Spleen (tissue), 11 donors: Measurements from ENCODE around the gene DHX38. TPM values are rescaled to one million over a fixed set of nuclear protein-coding genes. Genes with fewer than 3 reads are reported as not detected.

Experiments
- DNase-seq: peaks from one replicate; pipeline ENCODE4 v3.0.0-alpha.2; 2020
- H3K27ac ChIP-seq, 8 donors: fragments of 200-600 bp; sonication (generic) in 7 of 8; 1 replicate in 4 of 8; 2 replicates in 4 of 8; pipeline versions ENCODE4 v1.5.0 to v1.8.0; 2016 to 2021; ENCODE audit warnings: inconsistent platforms in 4 of 8, mild to moderate bottlenecking in 4 of 8, moderate library complexity in 1 of 8
- H3K27me3 ChIP-seq, 7 donors: fragments of 200-600 bp; sonication (generic) in 6 of 7; replicated peaks in 1 of 7; 1 replicate in 4 of 7; 2 replicates in 3 of 7; pipeline versions ENCODE4 v1.5.0 to v1.8.0; 2016 to 2021; ENCODE audit warnings: inconsistent platforms in 3 of 7, mild to moderate bottlenecking in 1 of 7
- H3K36me3 ChIP-seq, 6 donors: fragments of 200-600 bp; sonication (generic) in 5 of 6; 1 replicate in 4 of 6; 2 replicates in 2 of 6; pipeline versions ENCODE4 v1.5.0 to v1.8.0; 2016 to 2021; ENCODE audit warnings: inconsistent platforms in 2 of 6
- H3K4me1 ChIP-seq, 6 donors: fragments of 200-600 bp; sonication (generic) in 5 of 6; 1 replicate in 3 of 6; 2 replicates in 3 of 6; pipeline versions ENCODE4 v1.5.0 to v1.8.0; 2016 to 2021; ENCODE audit warnings: inconsistent platforms in 3 of 6
- H3K4me3 ChIP-seq, 8 donors: fragments of 200-600 bp; sonication (generic) in 7 of 8; 1 replicate in 4 of 8; 2 replicates in 4 of 8; pipeline versions ENCODE4 v1.5.0 to v1.8.0; 2016 to 2021; ENCODE audit warnings: inconsistent platforms in 4 of 8, mild to moderate bottlenecking in 4 of 8, moderate library complexity in 2 of 8
- H3K9me3 ChIP-seq, 8 donors: fragments of 200-600 bp; sonication (generic) in 7 of 8; 1 replicate in 4 of 8; 2 replicates in 4 of 8; pipeline versions ENCODE4 v1.5.0 to v1.8.0; 2016 to 2021; ENCODE audit warnings: inconsistent platforms in 4 of 8
- CTCF ChIP-seq, 11 experiments: fragments of 200-600 bp in 7 of 11; fragments of 450-650 bp in 4 of 11; sonication (generic) in 4 of 11; IDR thresholded peaks in 8 of 11; conservative IDR thresholded peaks in 3 of 11; 1 replicate in 7 of 11; 2 replicates in 4 of 11; pipeline versions ENCODE4 v1.4.0 to v1.8.0; 2016 to 2021; ENCODE audit warnings: antibody characterized with exemption in 11 of 11, inconsistent platforms in 4 of 11, mild to moderate bottlenecking in 1 of 11
- POLR2A ChIP-seq, 3 donors: fragments of 450-650 bp; IDR thresholded peaks; one replicate each; pipeline ENCODE4 v1.5.1; 2017; ENCODE audit warnings: antibody characterized with exemption in 3 of 3, mild to moderate bottlenecking in 1 of 3
- POLR2AphosphoS5 ChIP-seq, 3 donors: sonication (generic); formaldehyde crosslinking; IDR thresholded peaks; one replicate each; pipeline ENCODE4 v1.5.1; 2017; ENCODE audit warnings: antibody characterized with exemption in 3 of 3
- WGBS, 5 donors: extraction: QIAGEN DNeasy Blood & Tissue Kit in 3 of 5; methylation state at CpG; one replicate each; pipeline versions ENCODE4 v1.1.5 to v1.1.7; 2013 to 2018; 5-methylcytosine and 5-hydroxymethylcytosine counted together
- intact Hi-C: fragments of 100-400 bp; cut with DNase I; formaldehyde crosslinking; loops from one replicate; pipeline ENCODE4 v1.15.0; 2023; ENCODE audit warnings: low total_unique reads
- polyA plus RNA-seq, 3 donors: library from polyadenylated mRNA; stranded (reverse); fragments of 200-250 nt; gene quantifications; one replicate each; pipeline ENCODE4 v1.2.1, GENCODE V29; 2013
- total RNA-seq, 7 donors: library from RNA; depleted of rRNA in 3 of 7; stranded (reverse); fragments of >200 nt in 3 of 7; fragmentation: NEBNext Ultra II Directional in 4 of 7; extraction: Animal tissue kit (Norgen Biotek cat#: 25700) in 4 of 7; gene quantifications; one replicate each; pipeline versions ENCODE4 v1.1.0 to v1.2.1, GENCODE V29; 2016 to 2021
- donor health status: healthy with polysubstance abuse.
- donor health status: DM: no; HTN: no; CAD: no; lungs with moderate emphysema.
- donor health status: DM: no; HTN: no; CAD: no.
- donor health status: Bipolar disorder and iron deficiency.
- donor health status: healthy.
- donor health status: DM: no; HTN: no; CAD: no.
- donor health status: DM: yes; HTN: yes; CAD: no.

The DHX38 gene
- total and polyA plus RNA-seq, 10 donors = 28.5 to 89.3 (median 70.1) TPM

- intact Hi-C loops = loop anchor here (10.0 kb wide), 1 partner anchor 339 kb away; no protein-coding TSS in a partner anchor
These were observed 32.2 kb downstream of the DHX38 start for GRCh38 chr16:72125635-72126428.

DNA sequence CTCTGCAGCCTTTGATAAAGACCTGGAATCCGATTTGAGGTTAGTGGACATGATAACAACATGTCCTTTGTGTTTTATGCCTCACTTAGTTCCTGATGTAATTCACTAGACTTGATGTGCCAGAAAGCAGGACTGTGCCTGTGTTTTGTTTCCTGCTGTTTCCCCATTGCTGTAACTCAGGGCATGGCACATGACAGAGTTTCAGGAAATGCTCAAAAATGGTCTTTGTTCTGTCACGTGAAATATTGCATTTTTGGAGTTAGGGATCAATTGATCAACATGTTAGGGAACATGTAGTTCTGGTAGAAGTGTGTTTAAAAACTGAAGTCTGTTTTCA lies 32.8 kb downstream of the DHX38 start:
- no peak overlapping the region for H3K27ac ChIP-seq
- H3K27me3 ChIP-seq = no peaks in the 10 kb centered on the region
- WGBS, 5 donors = 44 to 67% (median 54%) methylated on average over 2 of the region's 2 CpGs
- intact Hi-C loops = loop anchor here (10.0 kb wide), 1 partner anchor 338 kb away; no protein-coding TSS in a partner anchor
- H3K9me3 ChIP-seq = no peaks in the 10 kb centered on the region
- H3K36me3 ChIP-seq = no peaks in the 10 kb centered on the region
- no peak for TF ChIP-seq POLR2A (IDR thresholded peaks at IDR 0.05)
- TF ChIP-seq CTCF (IDR thresholded peaks at IDR 0.05 in 8 of 11, conservative IDR thresholded peaks at IDR 0.05 in 3 of 11) = no peak
- TF ChIP-seq POLR2AphosphoS5 (IDR thresholded peaks at IDR 0.05) = no peak
- peaks cover 0 to 23% (median 8%) of the 10 kb centered on the region in 6 donors for H3K4me1 ChIP-seq
- DNase-seq = no peak
- no peak overlapping the region for H3K4me3 ChIP-seq

More at GRCh38 chr16:72125635-72126428, 32.2 kb downstream of the DHX38 start:
- no peaks in the 10 kb centered on the region for H3K27me3 ChIP-seq
- H3K36me3 ChIP-seq = no peaks in the 10 kb centered on the region
- peaks cover 0 to 23% (median 8%) of the 10 kb centered on the region in 6 donors for H3K4me1 ChIP-seq
- no peak for DNase-seq
- 65 to 79% (median 73%) methylated on average over 6 to 9 of the region's 9 CpGs for WGBS, 5 donors
- TF ChIP-seq POLR2AphosphoS5 (IDR thresholded peaks at IDR 0.05) (no peak), CTCF (IDR thresholded peaks at IDR 0.05 in 8 of 11, conservative IDR thresholded peaks at IDR 0.05 in 3 of 11) (no peak), POLR2A (IDR thresholded peaks at IDR 0.05) (no peak)
- no peaks in the 10 kb centered on the region for H3K9me3 ChIP-seq
- no peak overlapping the region for H3K4me3 ChIP-seq
- H3K27ac ChIP-seq = peak overlapping the region in 1 of 8 donors; percentile 39

DNA sequence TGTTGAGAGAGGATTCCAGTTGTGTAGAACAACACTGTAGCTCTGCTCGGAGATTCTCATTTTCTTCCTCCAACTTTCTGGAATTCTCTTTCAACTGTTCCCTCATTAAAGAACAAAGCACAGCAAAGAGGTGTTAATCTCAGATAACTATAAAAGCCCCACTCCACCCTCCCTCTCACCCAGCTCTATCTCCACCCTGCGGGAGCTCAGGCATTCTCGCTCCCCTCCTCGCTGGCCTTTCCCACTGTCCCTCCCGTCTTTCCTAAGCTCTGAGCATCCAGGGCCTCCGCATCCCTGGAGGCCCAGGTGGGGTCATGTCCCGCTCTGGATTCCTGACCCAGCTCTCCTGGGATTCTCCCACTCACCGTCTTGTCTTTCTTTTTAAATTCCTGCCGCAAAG lies 35.1 kb downstream of the DHX38 start:
- H3K27ac ChIP-seq = no peak overlapping the region
- 82 to 89% (median 85%) methylated on average over 9 of the region's 9 CpGs for WGBS, 5 donors
- no peaks in the 10 kb centered on the region for H3K9me3 ChIP-seq
- no peaks in the 10 kb centered on the region for H3K27me3 ChIP-seq
- H3K4me1 ChIP-seq = peaks cover 0 to 23% (median 8%) of the 10 kb centered on the region in 6 donors
- intact Hi-C loops = loop anchor here (10.0 kb wide), 1 partner anchor 336 kb away; no protein-coding TSS in a partner anchor
- no peak for DNase-seq
- TF ChIP-seq POLR2A (IDR thresholded peaks at IDR 0.05) = no peak
- no peaks in the 10 kb centered on the region for H3K36me3 ChIP-seq
- H3K4me3 ChIP-seq = no peak overlapping the region

- Histone ChIP-seq H3K4me3 (no peak overlapping the region), H3K27me3 (no peaks in the 10 kb centered on the region), H3K9me3 (no peaks in the 10 kb centered on the region), H3K36me3 (no peaks in the 10 kb centered on the region), H3K27ac (no peak overlapping the region), H3K4me1 (peaks cover 0 to 15% (median 3%) of the 10 kb centered on the region in 6 donors)
- TF ChIP-seq POLR2A (IDR thresholded peaks at IDR 0.05) = no peak
- no peak for TF ChIP-seq CTCF (IDR thresholded peaks at IDR 0.05 in 8 of 11, conservative IDR thresholded peaks at IDR 0.05 in 3 of 11)
- no peak for TF ChIP-seq POLR2AphosphoS5 (IDR thresholded peaks at IDR 0.05)
- intact Hi-C loops = loop anchor here (10.0 kb wide), 1 partner anchor 335 kb away; no protein-coding TSS in a partner anchor
- 75 to 88% (median 83%) methylated on average over 7 of the region's 7 CpGs for WGBS, 5 donors
- no peak for DNase-seq
These were observed 36.5 kb downstream of the DHX38 start for GRCh38 chr16:72129976-72130656.
